BLaER1 (cell line): ENCODE data around the gene AFAP1.

ENCODE experiments used
- H3K27ac ChIP-seq: shearing (Covaris generic); formaldehyde crosslinking; 2 replicates; pipeline ENCODE4 v1.8.1; 2022
- H3K27me3 ChIP-seq: shearing (Covaris generic); formaldehyde crosslinking; 2 replicates; pipeline ENCODE4 v1.8.1; 2022
- H3K36me3 ChIP-seq: shearing (Covaris generic); formaldehyde crosslinking; 2 replicates; pipeline ENCODE4 v1.8.1; 2022
- H3K4me1 ChIP-seq: shearing (Covaris generic); formaldehyde crosslinking; 2 replicates; pipeline ENCODE4 v1.8.1; 2022
- H3K4me2 ChIP-seq: shearing (Covaris generic); formaldehyde crosslinking; 2 replicates; pipeline ENCODE4 v1.8.1; 2022
- H3K4me3 ChIP-seq: shearing (Covaris generic); formaldehyde crosslinking; 2 replicates; pipeline ENCODE4 v1.8.1; 2022
- H3K9ac ChIP-seq: shearing (Covaris generic); formaldehyde crosslinking; 2 replicates; pipeline ENCODE4 v1.8.1; 2022
- H3K9me3 ChIP-seq: shearing (Covaris generic); formaldehyde crosslinking; 2 replicates; pipeline ENCODE4 v1.8.1; 2022
- H4K20me1 ChIP-seq: shearing (Covaris generic); formaldehyde crosslinking; 2 replicates; pipeline ENCODE4 v1.8.1; 2022
- Cebpa-rat ChIP-seq: shearing (Covaris generic); IDR thresholded peaks from 2 replicates; pipeline ENCODE4 v1.8.1; 2022

Gene AFAP1

DNA sequence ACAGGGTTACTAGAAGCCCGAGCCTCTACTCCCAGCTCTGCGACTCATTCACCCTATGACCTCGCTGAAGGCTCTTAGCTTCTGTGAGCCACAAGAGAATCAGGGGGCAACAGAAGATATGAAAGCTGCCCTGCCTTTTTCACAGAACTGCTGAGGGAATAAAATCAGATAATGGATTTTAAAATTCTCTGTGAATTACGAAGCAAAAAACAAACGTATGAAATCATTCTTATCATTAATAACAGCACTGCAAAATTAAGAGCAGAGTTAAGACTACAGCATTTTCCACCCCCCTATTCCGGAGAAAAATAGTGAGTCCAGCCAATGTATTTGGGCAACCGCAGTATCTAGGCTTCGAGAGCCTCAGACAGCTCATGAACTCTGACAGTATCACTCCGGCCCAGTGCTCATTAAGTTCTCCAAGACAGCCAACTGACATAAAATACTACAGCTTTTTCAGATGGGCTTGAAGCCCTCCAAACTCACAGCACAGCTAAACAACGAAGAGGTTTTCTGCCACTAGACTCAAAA is 33.4 kb downstream of the AFAP1 start:
- Histone ChIP-seq H4K20me1 (peaks cover 44% of the 10 kb centered on the region; the same call in 1 of the 2 replicates), H3K4me3 (no peak overlapping the region), H3K9me3 (no peaks in the 10 kb centered on the region), H3K4me2 (no peak overlapping the region), H3K27me3 (no peaks in the 10 kb centered on the region), H3K36me3 (no peaks in the 10 kb centered on the region), H3K27ac (no peak overlapping the region), H3K4me1 (peaks cover 51% of the 10 kb centered on the region), H3K9ac (no peak overlapping the region)
- TF ChIP-seq Cebpa-rat = no peak

- no peaks in the 10 kb centered on the region for H3K36me3 ChIP-seq
- peaks cover 44% of the 10 kb centered on the region; the same call in 1 of the 2 replicates for H4K20me1 ChIP-seq
- H3K4me1 ChIP-seq = peaks cover 44% of the 10 kb centered on the region
- no peak overlapping the region for H3K9ac ChIP-seq
- no peak for TF ChIP-seq Cebpa-rat
- no peak overlapping the region for H3K4me3 ChIP-seq
- no peaks in the 10 kb centered on the region for H3K9me3 ChIP-seq
- H3K27ac ChIP-seq = no peak overlapping the region
- H3K4me2 ChIP-seq = no peak overlapping the region
- no peaks in the 10 kb centered on the region for H3K27me3 ChIP-seq
Measured at GRCh38 chr4:7904952-7905915, 34.4 kb downstream of the AFAP1 start.

GRCh38 chr4:7903791-7904516 is 35.7 kb downstream of the AFAP1 start:
- no peak for TF ChIP-seq Cebpa-rat
- H4K20me1 ChIP-seq = peaks cover 44% of the 10 kb centered on the region; the same call in 1 of the 2 replicates
- no peak overlapping the region for H3K27ac ChIP-seq
- H3K4me1 ChIP-seq = peaks cover 31% of the 10 kb centered on the region
- H3K27me3 ChIP-seq = no peaks in the 10 kb centered on the region
- H3K36me3 ChIP-seq = no peaks in the 10 kb centered on the region
- no peak overlapping the region for H3K4me3 ChIP-seq
- no peak overlapping the region for H3K4me2 ChIP-seq
- no peak overlapping the region for H3K9ac ChIP-seq
- H3K9me3 ChIP-seq = no peaks in the 10 kb centered on the region

GRCh38 chr4:7902826-7903225 is 36.8 kb downstream of the AFAP1 start:
- no peak overlapping the region for H3K9ac ChIP-seq
- H3K4me3 ChIP-seq = no peak overlapping the region
- peaks cover 20% of the 10 kb centered on the region for H3K4me1 ChIP-seq
- no peaks in the 10 kb centered on the region for H3K9me3 ChIP-seq
- peaks cover 44% of the 10 kb centered on the region; the same call in 1 of the 2 replicates for H4K20me1 ChIP-seq
- no peaks in the 10 kb centered on the region for H3K36me3 ChIP-seq
- TF ChIP-seq Cebpa-rat = no peak
- no peak overlapping the region for H3K4me2 ChIP-seq
- no peak overlapping the region for H3K27ac ChIP-seq
- H3K27me3 ChIP-seq = no peaks in the 10 kb centered on the region

- no peak overlapping the region for H3K4me3 ChIP-seq
- no peaks in the 10 kb centered on the region for H3K36me3 ChIP-seq
- no peaks in the 10 kb centered on the region for H3K27me3 ChIP-seq
- H3K9ac ChIP-seq = no peak overlapping the region
- no peaks in the 10 kb centered on the region for H3K9me3 ChIP-seq
- H4K20me1 ChIP-seq = peaks cover 44% of the 10 kb centered on the region; the same call in 1 of the 2 replicates
- TF ChIP-seq Cebpa-rat = no peak
- H3K4me2 ChIP-seq = no peak overlapping the region
- H3K4me1 ChIP-seq = peaks cover 19% of the 10 kb centered on the region
- no peak overlapping the region for H3K27ac ChIP-seq
Measured at GRCh38 chr4:7902101-7902553, 37.5 kb downstream of the AFAP1 start.

DNA sequence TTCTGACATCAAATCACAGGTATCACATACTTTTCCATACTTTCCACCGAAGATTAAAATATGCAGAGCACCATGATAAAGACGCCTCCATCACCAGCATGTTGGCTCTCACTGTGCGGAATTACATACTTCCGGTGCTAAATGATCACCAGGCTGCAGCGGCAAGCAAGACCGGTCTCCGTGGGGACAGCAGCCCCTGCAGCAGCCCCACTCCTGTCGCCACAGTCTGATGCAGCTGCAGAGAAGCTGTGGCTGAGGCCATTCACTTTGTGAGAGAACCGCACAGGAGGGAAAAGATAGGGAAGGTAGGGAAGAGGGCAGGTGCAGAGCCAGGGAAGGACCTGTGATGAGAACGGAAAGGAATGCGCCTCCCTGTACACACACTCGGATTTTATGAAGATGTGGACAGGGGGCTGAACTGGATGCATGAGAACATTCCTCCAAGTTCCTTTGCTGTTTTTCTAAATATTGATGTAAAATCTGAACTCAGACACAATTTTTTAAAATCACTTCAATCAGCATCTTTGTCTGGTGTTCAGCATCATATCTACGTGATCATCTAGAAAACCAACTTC is 38.3 kb downstream of the AFAP1 start:
- TF ChIP-seq Cebpa-rat = no peak
- Histone ChIP-seq H3K27ac (no peak overlapping the region), H3K9me3 (no peaks in the 10 kb centered on the region), H4K20me1 (peaks cover 40% of the 10 kb centered on the region; the same call in 1 of the 2 replicates), H3K4me2 (peak overlapping the region; percentile 26), H3K36me3 (no peaks in the 10 kb centered on the region), H3K9ac (no peak overlapping the region), H3K27me3 (no peaks in the 10 kb centered on the region), H3K4me3 (no peak overlapping the region), H3K4me1 (peaks cover 19% of the 10 kb centered on the region)

DNA sequence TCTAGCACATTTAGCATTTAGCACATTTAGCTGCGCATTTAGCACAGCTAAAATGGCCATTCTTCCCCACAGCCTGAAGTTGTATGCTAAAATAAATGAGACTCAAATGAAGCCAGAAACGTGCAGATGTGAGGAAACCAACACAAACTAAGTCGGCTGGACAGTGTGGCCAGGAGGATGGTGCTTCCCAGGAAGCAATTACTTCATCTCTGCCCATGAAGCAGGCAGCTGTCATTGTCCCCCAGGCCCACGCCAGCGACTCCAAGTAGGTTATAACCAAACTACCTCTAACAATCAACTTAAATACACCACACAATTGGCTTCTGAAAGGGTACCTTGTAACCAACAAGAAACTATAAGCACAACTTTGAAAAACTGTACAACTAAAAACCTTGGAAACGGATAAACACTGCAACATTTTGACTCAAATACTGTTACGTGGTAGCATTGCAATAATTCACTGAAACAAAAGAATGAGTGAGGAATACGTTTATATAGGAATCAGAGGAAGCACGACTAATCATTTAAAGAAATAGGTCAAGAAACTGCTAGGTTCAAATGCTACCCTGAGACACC is 39.2 kb downstream of the AFAP1 start:
- no peak for TF ChIP-seq Cebpa-rat
- Histone ChIP-seq H3K27ac (no peak overlapping the region), H3K4me2 (no peak overlapping the region), H4K20me1 (peaks cover 30% of the 10 kb centered on the region; the same call in 1 of the 2 replicates), H3K27me3 (no peaks in the 10 kb centered on the region), H3K36me3 (no peaks in the 10 kb centered on the region), H3K4me3 (no peak overlapping the region), H3K9me3 (no peaks in the 10 kb centered on the region), H3K4me1 (peaks cover 19% of the 10 kb centered on the region), H3K9ac (no peak overlapping the region)

- no peak overlapping the region for H3K4me3 ChIP-seq
- H3K4me2 ChIP-seq = no peak overlapping the region
- no peak overlapping the region for H3K27ac ChIP-seq
- no peak for TF ChIP-seq Cebpa-rat
- no peaks in the 10 kb centered on the region for H3K9me3 ChIP-seq
- no peaks in the 10 kb centered on the region for H3K27me3 ChIP-seq
- H3K9ac ChIP-seq = no peak overlapping the region
- H4K20me1 ChIP-seq = peaks cover 25% of the 10 kb centered on the region; the same call in 1 of the 2 replicates
- peaks cover 19% of the 10 kb centered on the region for H3K4me1 ChIP-seq
- H3K36me3 ChIP-seq = no peaks in the 10 kb centered on the region
Measured at GRCh38 chr4:7899184-7899869, 40.3 kb downstream of the AFAP1 start.

DNA sequence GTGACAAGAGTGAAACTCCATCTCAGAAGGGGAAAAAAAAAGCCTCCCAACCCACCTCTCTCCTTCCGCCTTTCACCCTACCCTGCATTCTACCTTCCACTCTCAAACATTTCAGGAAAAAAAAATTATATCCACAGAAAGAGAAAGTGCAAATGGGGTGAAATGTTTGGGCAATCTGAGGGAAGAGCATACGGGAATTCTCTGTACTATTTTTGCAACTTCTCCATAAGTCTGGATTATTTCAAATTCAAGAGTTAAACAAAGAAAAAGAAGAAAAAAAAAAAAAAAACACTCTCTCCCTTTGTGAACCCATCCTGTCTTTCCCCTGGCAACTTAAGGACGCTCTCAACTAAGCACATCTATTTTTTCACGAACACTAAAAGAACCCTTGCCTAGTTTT is 41.3 kb downstream of the AFAP1 start:
- peaks cover 19% of the 10 kb centered on the region for H3K4me1 ChIP-seq
- H4K20me1 ChIP-seq = peaks cover 25% of the 10 kb centered on the region; the same call in 1 of the 2 replicates
- no peak overlapping the region for H3K27ac ChIP-seq
- no peak overlapping the region for H3K4me3 ChIP-seq
- no peaks in the 10 kb centered on the region for H3K9me3 ChIP-seq
- no peak for TF ChIP-seq Cebpa-rat
- H3K9ac ChIP-seq = no peak overlapping the region
- no peaks in the 10 kb centered on the region for H3K27me3 ChIP-seq
- H3K4me2 ChIP-seq = no peak overlapping the region
- no peaks in the 10 kb centered on the region for H3K36me3 ChIP-seq
